ENCODE measurements around the gene MLPH.

The MLPH gene

DNA sequence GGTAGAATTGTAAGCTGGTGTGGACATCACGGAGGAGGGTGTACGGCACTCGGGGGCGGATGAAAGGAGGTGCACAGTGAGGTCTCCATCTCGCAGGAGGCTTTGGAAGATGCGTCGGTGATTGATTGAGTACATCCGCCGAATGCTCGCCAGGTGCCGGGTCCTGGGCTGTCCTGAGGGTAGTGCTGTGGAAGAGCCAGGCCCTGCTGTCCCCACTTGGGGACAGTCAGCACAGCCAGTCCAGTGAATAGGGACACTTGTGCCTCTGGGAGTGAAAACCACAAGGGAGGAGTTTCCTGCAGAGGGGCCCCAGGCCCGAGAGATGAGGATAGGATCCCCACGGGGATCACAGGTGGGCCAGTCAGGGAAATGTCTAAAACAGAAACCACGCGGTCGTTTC is 28.1 kb downstream of the MLPH start:
- H3K4me1 ChIP-seq (ENCODE audit: control insufficient read depth, insufficient read depth, low read depth, low read length), result peaks cover 21% of the 10 kb centered on the region
- H3K79me1 ChIP-seq (replicated peaks; ENCODE audit: low read length, poor library complexity, severe bottlenecking), result peaks cover 64% of the 10 kb centered on the region
- H2BK120ac ChIP-seq (ENCODE audit: low read depth, low read length), result no peak overlapping the region

DNA sequence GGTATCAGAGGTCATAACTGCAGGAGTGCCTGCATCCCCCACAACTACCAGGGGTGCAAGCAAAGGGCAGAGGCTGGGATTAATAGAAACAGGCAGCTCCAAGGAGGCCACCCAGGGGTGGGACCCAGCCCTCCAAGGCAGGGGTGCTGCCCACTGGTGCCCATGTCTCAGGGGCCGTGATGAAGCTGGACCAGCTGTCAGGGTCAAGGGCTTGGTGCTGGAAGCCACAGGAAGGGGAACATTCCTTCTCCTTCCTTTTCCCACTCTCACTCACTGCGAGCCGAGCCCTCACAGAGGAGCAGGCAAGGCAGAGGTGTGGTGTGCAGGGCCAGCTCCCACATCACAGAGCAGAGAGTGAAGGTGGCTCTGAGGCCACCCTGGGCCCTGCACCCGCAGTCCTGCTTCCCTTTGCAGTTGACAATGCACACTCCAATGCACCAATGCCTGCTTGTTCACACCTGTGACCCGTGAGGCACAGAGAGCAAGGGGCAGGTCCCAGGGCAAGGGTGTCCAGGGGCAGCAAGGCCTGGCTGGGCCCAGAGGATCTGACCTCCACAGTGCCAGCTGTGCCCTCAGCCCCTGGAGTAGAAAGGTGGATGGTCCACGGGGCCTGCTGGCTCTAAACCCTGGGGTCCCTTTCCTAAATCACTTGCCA is 28.7 kb downstream of the MLPH start:
- peaks cover 18% of the 10 kb centered on the region for H3K4me1 ChIP-seq (ENCODE audit: control insufficient read depth, insufficient read depth, low read depth, low read length)
- H2BK5ac ChIP-seq (ENCODE audit: low read depth, low read length, poor library complexity, severe bottlenecking), result no peak overlapping the region
- H3K36me3 ChIP-seq (ENCODE audit: control insufficient read depth in 1 of 2, insufficient read depth in 2 of 2, low read depth in 1 of 2, low read length in 2 of 2), result peaks cover 9 to 86% of the 10 kb centered on the region in 2 experiments
- no peak overlapping the region for H2BK120ac ChIP-seq (ENCODE audit: low read depth, low read length)
- H3K27ac ChIP-seq (ENCODE audit: low read length, poor library complexity, severe bottlenecking), result no peak overlapping the region
- no peak overlapping the region for H3K14ac ChIP-seq (ENCODE audit: low read length in 2 of 2)
- peak overlapping the region in 1 of 2 experiments; percentile 5 for H3K4ac ChIP-seq (ENCODE audit: low read depth in 1 of 2, low read length in 2 of 2)
- no peaks in the 10 kb centered on the region for H3K27me3 ChIP-seq (ENCODE audit: control insufficient read depth in 1 of 2, insufficient read depth in 1 of 2, low read length in 2 of 2)
- H2BK15ac ChIP-seq (ENCODE audit: low read depth, poor library complexity, severe bottlenecking), result no peak overlapping the region
- H3K18ac ChIP-seq (ENCODE audit: low read depth in 1 of 2, low read length in 2 of 2), result no peak overlapping the region
- no peak overlapping the region for H3K4me3 ChIP-seq (ENCODE audit: insufficient read depth in 1 of 2, low read depth in 1 of 2, low read length in 2 of 2)
- WGBS, result 91% methylated on average over 6 of the region's 6 CpGs
- H3K4me2 ChIP-seq (ENCODE audit: low read length, poor library complexity, severe bottlenecking), result no peak overlapping the region
- H3K79me1 ChIP-seq (replicated peaks; ENCODE audit: low read length, poor library complexity, severe bottlenecking), result peaks cover 63% of the 10 kb centered on the region
- H3K9ac ChIP-seq (ENCODE audit: low read length), result no peak overlapping the region
- H3K23ac ChIP-seq (ENCODE audit: low read length in 2 of 2), result no peak overlapping the region
- DNase-seq, result no peak
- H3K9me3 ChIP-seq (ENCODE audit: control insufficient read depth, low read length), result no peaks in the 10 kb centered on the region
- H4K91ac ChIP-seq (ENCODE audit: low read length), result no peak overlapping the region
- H4K8ac ChIP-seq (ENCODE audit: low read length), result no peak overlapping the region
- no peak overlapping the region for H2AK5ac ChIP-seq (ENCODE audit: low read length, severe bottlenecking)
- H2AFZ ChIP-seq (ENCODE audit: low read depth, low read length), result no peak overlapping the region
- no peak overlapping the region for H2BK12ac ChIP-seq (ENCODE audit: low read length in 2 of 2)

More for the DNA sequence above, 28.1 kb downstream of the MLPH start:
- Histone ChIP-seq H2BK12ac (ENCODE audit: low read length in 2 of 2) (no peak overlapping the region), H3K4me3 (ENCODE audit: insufficient read depth in 1 of 2, low read depth in 1 of 2, low read length in 2 of 2) (no peak overlapping the region), H3K4me2 (ENCODE audit: low read length, poor library complexity, severe bottlenecking) (no peak overlapping the region), H3K27me3 (ENCODE audit: control insufficient read depth in 1 of 2, insufficient read depth in 1 of 2, low read length in 2 of 2) (no peaks in the 10 kb centered on the region), H2AFZ (ENCODE audit: low read depth, low read length) (no peak overlapping the region), H3K23ac (ENCODE audit: low read length in 2 of 2) (no peak overlapping the region), H3K9ac (ENCODE audit: low read length) (no peak overlapping the region), H3K36me3 (ENCODE audit: control insufficient read depth in 1 of 2, insufficient read depth in 2 of 2, low read depth in 1 of 2, low read length in 2 of 2) (peaks cover 9 to 89% of the 10 kb centered on the region in 2 experiments), H2BK15ac (ENCODE audit: low read depth, poor library complexity, severe bottlenecking) (no peak overlapping the region), H2AK5ac (ENCODE audit: low read length, severe bottlenecking) (no peak overlapping the region), H4K91ac (ENCODE audit: low read length) (no peak overlapping the region), H3K14ac (ENCODE audit: low read length in 2 of 2) (no peak overlapping the region), H3K9me3 (ENCODE audit: control insufficient read depth, low read length) (no peaks in the 10 kb centered on the region), H3K4ac (ENCODE audit: low read depth in 1 of 2, low read length in 2 of 2) (no peak overlapping the region), H3K18ac (ENCODE audit: low read depth in 1 of 2, low read length in 2 of 2) (no peak overlapping the region), H4K8ac (ENCODE audit: low read length) (no peak overlapping the region), H2BK5ac (ENCODE audit: low read depth, low read length, poor library complexity, severe bottlenecking) (no peak overlapping the region), H3K27ac (ENCODE audit: low read length, poor library complexity, severe bottlenecking) (no peak overlapping the region)
- DNase-seq, result no peak
- 95% methylated on average over 16 of the region's 16 CpGs for WGBS

DNA sequence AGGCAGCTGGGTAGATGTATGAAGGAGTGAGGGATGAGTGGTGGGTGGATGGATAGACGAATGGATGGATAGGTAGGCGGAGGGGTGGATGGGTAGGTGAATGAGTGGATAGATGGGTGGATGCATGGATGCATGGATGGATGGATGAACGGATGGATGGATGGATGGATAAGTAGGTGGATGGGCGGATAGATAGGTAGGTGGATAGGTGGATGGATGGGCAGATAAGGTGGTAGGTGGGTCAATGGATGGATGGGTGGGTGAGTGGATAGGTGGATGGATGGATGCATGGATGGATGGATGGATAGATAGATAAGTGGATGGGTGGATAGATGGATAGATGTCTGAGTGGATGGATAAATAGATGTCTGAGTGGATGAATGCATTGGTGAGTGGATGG is 30.1 kb downstream of the MLPH start:
- Histone ChIP-seq H2BK120ac (ENCODE audit: low read depth, low read length) (no peak overlapping the region), H2AK5ac (ENCODE audit: low read length, severe bottlenecking) (no peak overlapping the region), H3K4me1 (ENCODE audit: control insufficient read depth, insufficient read depth, low read depth, low read length) (peaks cover 14% of the 10 kb centered on the region), H3K27me3 (ENCODE audit: control insufficient read depth in 1 of 2, insufficient read depth in 1 of 2, low read length in 2 of 2) (no peaks in the 10 kb centered on the region), H3K36me3 (ENCODE audit: control insufficient read depth in 1 of 2, insufficient read depth in 2 of 2, low read depth in 1 of 2, low read length in 2 of 2) (peaks cover 7 to 75% of the 10 kb centered on the region in 2 experiments), H2BK12ac (ENCODE audit: low read length in 2 of 2) (peak overlapping the region in 1 of 2 experiments; percentile 54), H3K4me3 (ENCODE audit: insufficient read depth in 1 of 2, low read depth in 1 of 2, low read length in 2 of 2) (no peak overlapping the region), H3K27ac (ENCODE audit: low read length, poor library complexity, severe bottlenecking) (no peak overlapping the region), H3K4me2 (ENCODE audit: low read length, poor library complexity, severe bottlenecking) (no peak overlapping the region), H2BK5ac (ENCODE audit: low read depth, low read length, poor library complexity, severe bottlenecking) (no peak overlapping the region), H3K18ac (ENCODE audit: low read depth in 1 of 2, low read length in 2 of 2) (no peak overlapping the region), H4K91ac (ENCODE audit: low read length) (peak overlapping the region; percentile 18), H3K14ac (ENCODE audit: low read length in 2 of 2) (no peak overlapping the region), H3K23ac (ENCODE audit: low read length in 2 of 2) (no peak overlapping the region), H3K9ac (ENCODE audit: low read length) (no peak overlapping the region), H2AFZ (ENCODE audit: low read depth, low read length) (no peak overlapping the region), H3K9me3 (ENCODE audit: control insufficient read depth, low read length) (no peaks in the 10 kb centered on the region), H3K4ac (ENCODE audit: low read depth in 1 of 2, low read length in 2 of 2) (no peak overlapping the region), H3K79me1 (replicated peaks; ENCODE audit: low read length, poor library complexity, severe bottlenecking) (peaks cover 57% of the 10 kb centered on the region), H2BK15ac (ENCODE audit: low read depth, poor library complexity, severe bottlenecking) (no peak overlapping the region), H4K8ac (ENCODE audit: low read length) (peak overlapping the region; percentile 32)
- no peak for DNase-seq
- WGBS, result 98% methylated on average over 4 of the region's 4 CpGs

DNA sequence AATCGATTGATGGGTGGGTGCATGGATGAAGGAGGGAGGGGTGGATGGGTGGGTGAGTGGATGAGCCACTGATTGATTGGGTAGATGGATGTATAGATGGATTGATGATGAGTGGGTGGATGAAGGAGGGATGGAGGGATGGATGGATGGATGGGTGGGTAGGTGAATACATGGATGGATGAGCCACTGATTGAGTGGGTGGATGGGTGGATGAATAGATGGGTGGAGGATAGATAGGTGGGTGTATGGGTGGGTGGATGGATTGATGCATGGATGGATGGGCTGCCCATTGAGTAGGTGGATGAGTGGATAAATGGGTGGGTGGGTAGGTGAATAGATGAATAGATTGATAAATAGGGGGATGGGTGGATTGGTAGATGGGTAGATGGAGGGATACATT is 30.9 kb downstream of the MLPH start:
- peaks cover 11% of the 10 kb centered on the region for H3K4me1 ChIP-seq (ENCODE audit: control insufficient read depth, insufficient read depth, low read depth, low read length)
- H2BK5ac ChIP-seq (ENCODE audit: low read depth, low read length, poor library complexity, severe bottlenecking), result no peak overlapping the region
- peaks cover 53% of the 10 kb centered on the region for H3K79me1 ChIP-seq (replicated peaks; ENCODE audit: low read length, poor library complexity, severe bottlenecking)
- WGBS, result 89% methylated on average over 1 of the region's 1 CpG
- no peak overlapping the region for H2AFZ ChIP-seq (ENCODE audit: low read depth, low read length)
- H4K91ac ChIP-seq (ENCODE audit: low read length), result no peak overlapping the region
- H2BK12ac ChIP-seq (ENCODE audit: low read length in 2 of 2), result no peak overlapping the region
- no peak overlapping the region for H3K23ac ChIP-seq (ENCODE audit: low read length in 2 of 2)
- H3K4me2 ChIP-seq (ENCODE audit: low read length, poor library complexity, severe bottlenecking), result no peak overlapping the region
- no peak overlapping the region for H3K4ac ChIP-seq (ENCODE audit: low read depth in 1 of 2, low read length in 2 of 2)
- H4K8ac ChIP-seq (ENCODE audit: low read length), result no peak overlapping the region
- no peak for DNase-seq
- no peak overlapping the region for H3K27ac ChIP-seq (ENCODE audit: low read length, poor library complexity, severe bottlenecking)
- no peak overlapping the region for H2BK15ac ChIP-seq (ENCODE audit: low read depth, poor library complexity, severe bottlenecking)
- H3K9ac ChIP-seq (ENCODE audit: low read length), result no peak overlapping the region
- peaks cover 7 to 69% of the 10 kb centered on the region in 2 experiments for H3K36me3 ChIP-seq (ENCODE audit: control insufficient read depth in 1 of 2, insufficient read depth in 2 of 2, low read depth in 1 of 2, low read length in 2 of 2)
- no peaks in the 10 kb centered on the region for H3K9me3 ChIP-seq (ENCODE audit: control insufficient read depth, low read length)
- no peak overlapping the region for H2AK5ac ChIP-seq (ENCODE audit: low read length, severe bottlenecking)
- H2BK120ac ChIP-seq (ENCODE audit: low read depth, low read length), result no peak overlapping the region
- H3K18ac ChIP-seq (ENCODE audit: low read depth in 1 of 2, low read length in 2 of 2), result no peak overlapping the region
- H3K4me3 ChIP-seq (ENCODE audit: insufficient read depth in 1 of 2, low read depth in 1 of 2, low read length in 2 of 2), result no peak overlapping the region
- no peak overlapping the region for H3K14ac ChIP-seq (ENCODE audit: low read length in 2 of 2)
- H3K27me3 ChIP-seq (ENCODE audit: control insufficient read depth in 1 of 2, insufficient read depth in 1 of 2, low read length in 2 of 2), result no peaks in the 10 kb centered on the region
